K562 (cell line): ENCODE measurements around the gene SPATA32. TPM values are rescaled to one million over a fixed set of nuclear protein-coding genes. Genes with fewer than 3 reads are reported as not detected.

Experiments
- BHLHE40 ChIP-seq: IDR thresholded peaks from 2 replicates; pipeline ENCODE4 v1.6.1; 2011; ENCODE audit warnings: low read length, improper control_type of control experiment
- CBFA2T3 ChIP-seq: fragments of 450-650 bp; IDR thresholded peaks from 2 replicates; pipeline ENCODE4 v1.6.1; 2017
- CREM ChIP-seq: IDR thresholded peaks from 2 replicates; pipeline ENCODE4 v1.6.1; 2014; ENCODE audit warnings: antibody characterized with exemption, low read depth
- LARP7 ChIP-seq: fragments of 450-650 bp; IDR thresholded peaks from 2 replicates; pipeline ENCODE4 v1.6.1; 2016
- NCOR1 ChIP-seq: fragments of 450-650 bp; IDR thresholded peaks from 2 replicates; pipeline ENCODE4 v1.6.1; 2016; ENCODE audit warnings: mild to moderate bottlenecking, moderate library complexity
- NFXL1 ChIP-seq: fragments of 450-650 bp; formaldehyde crosslinking; IDR thresholded peaks from 2 replicates; pipeline ENCODE4 v1.4.0; 2021; ENCODE audit warnings: mild to moderate bottlenecking
- PHF21A ChIP-seq: fragments of 450-650 bp; IDR thresholded peaks from 2 replicates; pipeline ENCODE4 v1.6.1; 2017; ENCODE audit warnings: low read depth, borderline replicate concordance
- ZNF134 ChIP-seq: fragments of 250-450 bp; sonication (Bioruptor Pico); conservative IDR thresholded peaks from 2 replicates; pipeline ENCODE4 v1.4.0; 2020
- polyA plus RNA-seq, 8 experiments: library from polyadenylated mRNA; depleted of rRNA in 4 of 8; stranded (reverse) in 5 of 8; unstranded in 3 of 8; fragments of >200 nt; fragmentation: Nextera tagmentation in 2 of 8; fragmentation: Illumina TruSeq in 1 of 8; extraction: Ambion mirVana in 2 of 8; extraction: Trizol in 1 of 8; gene quantifications; 2 replicates each; pipeline versions ENCODE4 v1.2.1 to v1.2.3, GENCODE V29; 2011 to 2014; ENCODE audit warnings: inconsistent platforms in 1 of 8, missing spikeins in 1 of 8
- total RNA-seq, 7 experiments: library from RNA; depleted of rRNA in 6 of 7; stranded (reverse); fragments of >200 nt in 6 of 7; fragmentation: Illumina TruSeq in 2 of 7; extraction: Trizol in 2 of 7; gene quantifications; 2 replicates each; pipeline versions ENCODE4 v1.2.1 to v1.2.3, GENCODE V29; 2011 to 2021; ENCODE audit warnings: low replicate concordance in 1 of 7
- TF ChIP-seq, protein P1 (sequence below): sonication (generic); formaldehyde crosslinking; IDR thresholded peaks from 2 replicates; pipeline ENCODE4 v1.8.1; 2023; ENCODE audit warnings: missing genetic modification reagents, mild to moderate bottlenecking, borderline replicate concordance
- TF ChIP-seq, protein P2 (sequence below): fragments of 250-450 bp; sonication (Bioruptor Pico); IDR thresholded peaks from 2 replicates; pipeline ENCODE4 v1.4.0; 2020; ENCODE audit warnings: borderline replicate concordance
- TF ChIP-seq, protein P3 (sequence below): fragments of 450-650 bp; IDR thresholded peaks from 2 replicates; pipeline ENCODE4 v1.6.1; 2017; ENCODE audit warnings: antibody characterized with exemption, mild to moderate bottlenecking
- TF ChIP-seq, protein P4 (sequence below): sonication (generic); formaldehyde crosslinking; IDR thresholded peaks from 2 replicates; pipeline ENCODE4 v1.8.0; 2022; ENCODE audit warnings: missing genetic modification reagents, mild to moderate bottlenecking, borderline replicate concordance
- TF ChIP-seq, protein P5 (sequence below), 2 experiments: fragments of 450-650 bp; conservative IDR thresholded peaks; 2 replicates each; pipeline ENCODE4 v1.6.1; 2017; ENCODE audit warnings: mild to moderate bottlenecking in 2 of 2, moderate library complexity in 2 of 2

SPATA32 gene
- total and polyA plus RNA-seq, 9 of the 15 experiments (the other 6 are each of a cell fraction or from before 2014, with no cell fraction given), result 0.03 to 0.06 TPM; not detected in 7

DNA sequence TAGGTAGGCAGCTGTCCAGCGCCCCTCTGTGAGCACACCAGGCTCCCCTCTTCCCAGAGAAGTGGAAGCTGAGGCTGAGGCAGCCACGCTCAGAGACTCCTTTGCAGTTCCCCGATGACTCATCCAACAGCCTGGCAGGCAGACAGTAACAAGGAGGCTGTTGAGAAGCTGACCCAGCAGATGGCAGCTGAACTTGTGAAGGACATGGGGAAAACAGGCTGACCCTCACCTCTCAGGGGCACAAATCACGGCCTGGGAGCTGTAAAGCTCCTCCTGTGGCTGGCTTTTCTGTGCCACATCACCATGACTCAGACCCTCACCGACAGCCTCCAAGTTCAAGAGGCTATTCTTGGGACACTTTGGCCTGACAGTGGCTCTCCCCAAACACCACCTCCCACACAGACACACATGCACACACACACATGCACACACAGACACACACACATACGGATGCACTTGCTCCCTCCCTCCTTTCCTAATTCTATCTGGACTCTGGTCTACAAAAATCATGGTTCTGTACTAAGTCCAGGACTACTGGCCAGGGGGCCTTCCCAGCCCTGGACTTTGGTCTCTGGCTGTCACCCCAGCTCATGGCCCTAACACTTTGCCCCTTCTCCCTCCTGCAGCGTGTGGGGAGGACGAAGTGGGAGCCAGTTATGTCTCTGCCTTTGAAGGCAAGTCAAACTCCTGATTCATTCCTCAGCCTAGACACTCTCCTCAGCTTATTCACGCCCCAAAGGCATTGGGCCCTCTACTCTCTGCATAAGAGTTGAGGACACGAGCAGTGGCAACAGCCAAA lies 31.7 kb upstream of the SPATA32 start (continued):
- TF ChIP-seq, protein P1, sequence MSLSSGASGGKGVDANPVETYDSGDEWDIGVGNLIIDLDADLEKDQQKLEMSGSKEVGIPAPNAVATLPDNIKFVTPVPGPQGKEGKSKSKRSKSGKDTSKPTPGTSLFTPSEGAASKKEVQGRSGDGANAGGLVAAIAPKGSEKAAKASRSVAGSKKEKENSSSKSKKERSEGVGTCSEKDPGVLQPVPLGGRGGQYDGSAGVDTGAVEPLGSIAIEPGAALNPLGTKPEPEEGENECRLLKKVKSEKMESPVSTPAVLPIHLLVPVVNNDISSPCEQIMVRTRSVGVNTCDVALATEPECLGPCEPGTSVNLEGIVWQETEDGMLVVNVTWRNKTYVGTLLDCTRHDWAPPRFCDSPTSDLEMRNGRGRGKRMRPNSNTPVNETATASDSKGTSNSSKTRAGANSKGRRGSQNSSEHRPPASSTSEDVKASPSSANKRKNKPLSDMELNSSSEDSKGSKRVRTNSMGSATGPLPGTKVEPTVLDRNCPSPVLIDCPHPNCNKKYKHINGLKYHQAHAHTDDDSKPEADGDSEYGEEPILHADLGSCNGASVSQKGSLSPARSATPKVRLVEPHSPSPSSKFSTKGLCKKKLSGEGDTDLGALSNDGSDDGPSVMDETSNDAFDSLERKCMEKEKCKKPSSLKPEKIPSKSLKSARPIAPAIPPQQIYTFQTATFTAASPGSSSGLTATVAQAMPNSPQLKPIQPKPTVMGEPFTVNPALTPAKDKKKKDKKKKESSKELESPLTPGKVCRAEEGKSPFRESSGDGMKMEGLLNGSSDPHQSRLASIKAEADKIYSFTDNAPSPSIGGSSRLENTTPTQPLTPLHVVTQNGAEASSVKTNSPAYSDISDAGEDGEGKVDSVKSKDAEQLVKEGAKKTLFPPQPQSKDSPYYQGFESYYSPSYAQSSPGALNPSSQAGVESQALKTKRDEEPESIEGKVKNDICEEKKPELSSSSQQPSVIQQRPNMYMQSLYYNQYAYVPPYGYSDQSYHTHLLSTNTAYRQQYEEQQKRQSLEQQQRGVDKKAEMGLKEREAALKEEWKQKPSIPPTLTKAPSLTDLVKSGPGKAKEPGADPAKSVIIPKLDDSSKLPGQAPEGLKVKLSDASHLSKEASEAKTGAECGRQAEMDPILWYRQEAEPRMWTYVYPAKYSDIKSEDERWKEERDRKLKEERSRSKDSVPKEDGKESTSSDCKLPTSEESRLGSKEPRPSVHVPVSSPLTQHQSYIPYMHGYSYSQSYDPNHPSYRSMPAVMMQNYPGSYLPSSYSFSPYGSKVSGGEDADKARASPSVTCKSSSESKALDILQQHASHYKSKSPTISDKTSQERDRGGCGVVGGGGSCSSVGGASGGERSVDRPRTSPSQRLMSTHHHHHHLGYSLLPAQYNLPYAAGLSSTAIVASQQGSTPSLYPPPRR (CRISPR knock-in tag), result 0 out of 2 replicates have a peak, but pooled peaks have one; percentile 27
- TF ChIP-seq CBFA2T3 (peak; percentile 78), BHLHE40 (0 out of 2 replicates have a peak, but pooled peaks have one; percentile 6), LARP7 (0 out of 2 replicates have a peak, but pooled peaks have one; percentile 24), CREM (peak; percentile 3; the same call in 1 of the 2 replicates), PHF21A (peak; percentile 86; the same call in 1 of the 2 replicates), NCOR1 (peak; percentile 56), ZNF134 (CRISPR knock-in tag) (no peak), NFXL1 (CRISPR knock-in tag) (no peak)
- TF ChIP-seq, protein P2, sequence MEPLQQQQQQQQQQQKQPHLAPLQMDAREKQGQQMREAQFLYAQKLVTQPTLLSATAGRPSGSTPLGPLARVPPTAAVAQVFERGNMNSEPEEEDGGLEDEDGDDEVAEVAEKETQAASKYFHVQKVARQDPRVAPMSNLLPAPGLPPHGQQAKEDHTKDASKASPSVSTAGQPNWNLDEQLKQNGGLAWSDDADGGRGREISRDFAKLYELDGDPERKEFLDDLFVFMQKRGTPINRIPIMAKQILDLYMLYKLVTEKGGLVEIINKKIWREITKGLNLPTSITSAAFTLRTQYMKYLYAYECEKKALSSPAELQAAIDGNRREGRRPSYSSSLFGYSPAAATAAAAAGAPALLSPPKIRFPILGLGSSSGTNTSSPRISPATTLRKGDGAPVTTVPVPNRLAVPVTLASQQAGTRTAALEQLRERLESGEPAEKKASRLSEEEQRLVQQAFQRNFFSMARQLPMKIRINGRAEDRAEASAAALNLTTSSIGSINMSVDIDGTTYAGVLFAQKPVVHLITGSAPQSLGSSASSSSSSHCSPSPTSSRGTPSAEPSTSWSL (CRISPR knock-in tag), result no peak
- TF ChIP-seq, protein P3, sequence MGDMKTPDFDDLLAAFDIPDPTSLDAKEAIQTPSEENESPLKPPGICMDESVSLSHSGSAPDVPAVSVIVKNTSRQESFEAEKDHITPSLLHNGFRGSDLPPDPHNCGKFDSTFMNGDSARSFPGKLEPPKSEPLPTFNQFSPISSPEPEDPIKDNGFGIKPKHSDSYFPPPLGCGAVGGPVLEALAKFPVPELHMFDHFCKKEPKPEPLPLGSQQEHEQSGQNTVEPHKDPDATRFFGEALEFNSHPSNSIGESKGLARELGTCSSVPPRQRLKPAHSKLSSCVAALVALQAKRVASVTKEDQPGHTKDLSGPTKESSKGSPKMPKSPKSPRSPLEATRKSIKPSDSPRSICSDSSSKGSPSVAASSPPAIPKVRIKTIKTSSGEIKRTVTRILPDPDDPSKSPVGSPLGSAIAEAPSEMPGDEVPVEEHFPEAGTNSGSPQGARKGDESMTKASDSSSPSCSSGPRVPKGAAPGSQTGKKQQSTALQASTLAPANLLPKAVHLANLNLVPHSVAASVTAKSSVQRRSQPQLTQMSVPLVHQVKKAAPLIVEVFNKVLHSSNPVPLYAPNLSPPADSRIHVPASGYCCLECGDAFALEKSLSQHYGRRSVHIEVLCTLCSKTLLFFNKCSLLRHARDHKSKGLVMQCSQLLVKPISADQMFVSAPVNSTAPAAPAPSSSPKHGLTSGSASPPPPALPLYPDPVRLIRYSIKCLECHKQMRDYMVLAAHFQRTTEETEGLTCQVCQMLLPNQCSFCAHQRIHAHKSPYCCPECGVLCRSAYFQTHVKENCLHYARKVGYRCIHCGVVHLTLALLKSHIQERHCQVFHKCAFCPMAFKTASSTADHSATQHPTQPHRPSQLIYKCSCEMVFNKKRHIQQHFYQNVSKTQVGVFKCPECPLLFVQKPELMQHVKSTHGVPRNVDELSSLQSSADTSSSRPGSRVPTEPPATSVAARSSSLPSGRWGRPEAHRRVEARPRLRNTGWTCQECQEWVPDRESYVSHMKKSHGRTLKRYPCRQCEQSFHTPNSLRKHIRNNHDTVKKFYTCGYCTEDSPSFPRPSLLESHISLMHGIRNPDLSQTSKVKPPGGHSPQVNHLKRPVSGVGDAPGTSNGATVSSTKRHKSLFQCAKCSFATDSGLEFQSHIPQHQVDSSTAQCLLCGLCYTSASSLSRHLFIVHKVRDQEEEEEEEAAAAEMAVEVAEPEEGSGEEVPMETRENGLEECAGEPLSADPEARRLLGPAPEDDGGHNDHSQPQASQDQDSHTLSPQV, result peak; percentile 36; the same call in 1 of the 2 replicates
- TF ChIP-seq, protein P4, sequence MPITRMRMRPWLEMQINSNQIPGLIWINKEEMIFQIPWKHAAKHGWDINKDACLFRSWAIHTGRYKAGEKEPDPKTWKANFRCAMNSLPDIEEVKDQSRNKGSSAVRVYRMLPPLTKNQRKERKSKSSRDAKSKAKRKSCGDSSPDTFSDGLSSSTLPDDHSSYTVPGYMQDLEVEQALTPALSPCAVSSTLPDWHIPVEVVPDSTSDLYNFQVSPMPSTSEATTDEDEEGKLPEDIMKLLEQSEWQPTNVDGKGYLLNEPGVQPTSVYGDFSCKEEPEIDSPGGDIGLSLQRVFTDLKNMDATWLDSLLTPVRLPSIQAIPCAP (CRISPR knock-in tag), result no peak
- TF ChIP-seq, protein P5, sequence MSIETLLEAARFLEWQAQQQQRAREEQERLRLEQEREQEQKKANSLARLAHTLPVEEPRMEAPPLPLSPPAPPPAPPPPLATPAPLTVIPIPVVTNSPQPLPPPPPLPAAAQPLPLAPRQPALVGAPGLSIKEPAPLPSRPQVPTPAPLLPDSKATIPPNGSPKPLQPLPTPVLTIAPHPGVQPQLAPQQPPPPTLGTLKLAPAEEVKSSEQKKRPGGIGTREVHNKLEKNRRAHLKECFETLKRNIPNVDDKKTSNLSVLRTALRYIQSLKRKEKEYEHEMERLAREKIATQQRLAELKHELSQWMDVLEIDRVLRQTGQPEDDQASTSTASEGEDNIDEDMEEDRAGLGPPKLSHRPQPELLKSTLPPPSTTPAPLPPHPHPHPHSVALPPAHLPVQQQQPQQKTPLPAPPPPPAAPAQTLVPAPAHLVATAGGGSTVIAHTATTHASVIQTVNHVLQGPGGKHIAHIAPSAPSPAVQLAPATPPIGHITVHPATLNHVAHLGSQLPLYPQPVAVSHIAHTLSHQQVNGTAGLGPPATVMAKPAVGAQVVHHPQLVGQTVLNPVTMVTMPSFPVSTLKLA (conservative IDR thresholded peaks at IDR 0.05), result 0 out of 4 replicates have a peak, but pooled peaks of 1 of the 2 experiments have one; percentile 48
